Neuronal stem cell (in vitro differentiated cells): ENCODE data around the gene SRGAP3.

ENCODE experiments used
- DNase-seq: peaks from one replicate; pipeline ENCODE4 v3.0.0-alpha.2; 2013; ENCODE audit warnings: low spot score
- H2AFZ ChIP-seq: one replicate; pipeline ENCODE4 v1.6.1; 2013; ENCODE audit warnings: mild to moderate bottlenecking, low read length, inconsistent platforms
- H2AK5ac ChIP-seq: 2 replicates; pipeline ENCODE4 v1.6.1; 2013; ENCODE audit warnings: low read depth, mild to moderate bottlenecking, inconsistent platforms, low read length, moderate library complexity, mixed read lengths
- H2BK120ac ChIP-seq: 2 replicates; pipeline ENCODE4 v1.6.1; 2013; ENCODE audit warnings: low read depth, mild to moderate bottlenecking, inconsistent platforms, low read length, moderate library complexity, mixed read lengths
- H2BK12ac ChIP-seq: one replicate; pipeline ENCODE4 v1.6.1; 2013; ENCODE audit warnings: low read length, inconsistent platforms
- H2BK15ac ChIP-seq: 2 replicates; pipeline ENCODE4 v1.6.1; 2013; ENCODE audit warnings: mild to moderate bottlenecking, low read length, inconsistent platforms, mixed read lengths
- H2BK5ac ChIP-seq: one replicate; pipeline ENCODE4 v1.6.1; 2013; ENCODE audit warnings: inconsistent platforms, mild to moderate bottlenecking, low read length, moderate library complexity
- H3K14ac ChIP-seq: one replicate; pipeline ENCODE4 v1.6.1; 2013; ENCODE audit warnings: low read length, inconsistent platforms
- H3K18ac ChIP-seq: 2 replicates; pipeline ENCODE4 v1.6.1; 2013; ENCODE audit warnings: low read length, inconsistent platforms
- H3K23ac ChIP-seq: 2 replicates; pipeline ENCODE4 v1.6.1; 2013; ENCODE audit warnings: low read depth, mild to moderate bottlenecking, mixed read lengths, low read length, inconsistent platforms; ENCODE audit not compliant: poor library complexity
- H3K27ac ChIP-seq: replicated peaks from 3 replicates; pipeline ENCODE4 v1.5.1; 2013; ENCODE audit warnings: low read length, inconsistent platforms
- H3K27me3 ChIP-seq, 3 experiments: 2 replicates each; pipeline ENCODE4 v1.6.1; 2013; ENCODE audit warnings: low read length in 3 of 3, mild to moderate bottlenecking in 2 of 3, inconsistent platforms in 1 of 3, low read depth in 1 of 3, mixed read lengths in 1 of 3, moderate library complexity in 1 of 3; ENCODE audit not compliant: control insufficient read depth in 3 of 3, insufficient read depth in 3 of 3
- H3K36me3 ChIP-seq, 2 donors: replicated peaks in 1 of 2; 2 replicates each; pipeline ENCODE4 v1.6.1; 2013; ENCODE audit warnings: low read length in 2 of 2; ENCODE audit not compliant: control insufficient read depth in 2 of 2, insufficient read depth in 2 of 2
- H3K4ac ChIP-seq: 2 replicates; pipeline ENCODE4 v1.6.1; 2013; ENCODE audit warnings: inconsistent platforms, mild to moderate bottlenecking, low read length, moderate library complexity
- H3K4me1 ChIP-seq, 2 donors: 1 replicate in 1 of 2; 2 replicates in 1 of 2; pipeline ENCODE4 v1.6.1; 2013; ENCODE audit warnings: low read length in 2 of 2, low read depth in 1 of 2; ENCODE audit not compliant: control insufficient read depth in 2 of 2, insufficient read depth in 1 of 2
- H3K4me2 ChIP-seq: one replicate; pipeline ENCODE4 v1.6.1; 2013; ENCODE audit warnings: mild to moderate bottlenecking, low read length, inconsistent platforms; ENCODE audit not compliant: insufficient read depth, poor library complexity, severe bottlenecking
- H3K4me3 ChIP-seq, 2 donors: 2 replicates each; pipeline ENCODE4 v1.5.1; 2013; ENCODE audit warnings: low read length in 2 of 2, mild to moderate bottlenecking in 2 of 2, inconsistent platforms in 1 of 2, moderate library complexity in 1 of 2
- H3K79me1 ChIP-seq: one replicate; pipeline ENCODE4 v1.6.1; 2013; ENCODE audit warnings: low read depth, mild to moderate bottlenecking, inconsistent platforms, low read length, moderate library complexity
- H3K9ac ChIP-seq: one replicate; pipeline ENCODE4 v1.6.1; 2013; ENCODE audit warnings: mild to moderate bottlenecking, low read depth, low read length, inconsistent platforms; ENCODE audit not compliant: poor library complexity
- H3K9me3 ChIP-seq, 2 donors: replicated peaks in 1 of 2; 2 replicates each; pipeline versions ENCODE3 to v1.6.1; 2013; ENCODE audit warnings: low read length in 2 of 2, mild to moderate bottlenecking in 2 of 2, inconsistent platforms in 1 of 2, low read depth in 1 of 2, mixed read lengths in 1 of 2, moderate library complexity in 1 of 2; ENCODE audit not compliant: control insufficient read depth in 2 of 2, insufficient read depth in 1 of 2
- H4K8ac ChIP-seq: one replicate; pipeline ENCODE4 v1.6.1; 2013; ENCODE audit warnings: low read depth, mild to moderate bottlenecking, inconsistent platforms, low read length, moderate library complexity
- H4K91ac ChIP-seq: one replicate; pipeline ENCODE4 v1.6.1; 2013; ENCODE audit warnings: low read length, low read depth, mild to moderate bottlenecking, inconsistent platforms; ENCODE audit not compliant: poor library complexity
- WGBS, 2 donors: extraction: QIAGEN DNeasy Blood & Tissue Kit; methylation state at CpG; one replicate each; pipeline ENCODE4 v1.1.7; 2013; ENCODE audit warnings: missing lambda C conversion rate in 2 of 2, mixed read lengths in 1 of 2; ENCODE audit not compliant: insufficient read length in 2 of 2, insufficient replicate concordance in 1 of 2; ENCODE audit errors: extremely low coverage in 2 of 2; 5-methylcytosine and 5-hydroxymethylcytosine counted together

SRGAP3 gene

DNA sequence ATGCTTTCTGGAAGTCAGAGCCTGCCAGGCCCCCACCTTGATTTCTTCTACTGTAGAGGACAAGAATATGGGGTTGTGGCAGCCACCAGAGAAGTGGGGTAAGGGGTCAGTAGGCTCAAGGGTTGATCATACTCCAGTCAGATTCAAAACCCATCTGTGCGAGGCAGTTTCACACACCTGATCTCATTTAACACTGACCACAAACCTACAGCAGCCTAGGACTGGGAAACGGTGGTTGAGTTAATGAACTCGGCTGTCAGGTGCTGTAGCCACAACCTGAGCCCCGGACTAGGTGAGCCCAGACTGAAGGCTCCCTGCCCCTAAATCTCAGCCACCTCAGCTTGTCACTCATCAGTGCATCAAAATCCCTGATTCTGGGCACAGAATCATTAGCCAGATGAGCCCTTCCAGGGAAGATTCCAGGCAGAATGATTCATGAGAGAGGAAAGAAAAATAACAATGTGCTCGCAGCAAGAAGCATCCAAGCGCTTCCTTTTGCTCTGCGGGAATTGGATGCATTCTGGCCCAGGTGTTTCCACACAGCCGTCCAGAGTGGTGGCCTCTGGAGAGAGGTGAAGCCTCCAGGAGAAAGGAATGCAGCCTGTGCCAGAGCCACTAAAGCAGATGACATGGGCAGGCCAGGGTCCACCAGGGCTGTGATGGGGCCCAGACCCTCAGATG is 102.1 kb downstream of the SRGAP3 start:
- no peak overlapping the region for H2BK5ac ChIP-seq
- H4K91ac ChIP-seq = no peak overlapping the region
- no peak overlapping the region for H2BK120ac ChIP-seq
- H3K18ac ChIP-seq = no peak overlapping the region
- no CpG with 5 or more reads among the region's 8 CpGs for WGBS, 2 donors
- peaks cover 0 to 39% of the 10 kb centered on the region in 2 donors for H3K36me3 ChIP-seq
- no peaks in the 10 kb centered on the region for H3K27me3 ChIP-seq
- no peak overlapping the region for H3K9ac ChIP-seq
- no peak overlapping the region for H3K14ac ChIP-seq
- no peak overlapping the region for H2BK15ac ChIP-seq
- H3K27ac ChIP-seq = no peak overlapping the region
- H3K23ac ChIP-seq = no peak overlapping the region
- peaks cover 12 to 36% of the 10 kb centered on the region in 2 donors for H3K9me3 ChIP-seq
- H3K4me3 ChIP-seq = no peak overlapping the region
- H2AK5ac ChIP-seq = no peak overlapping the region
- peaks cover 4 to 5% of the 10 kb centered on the region in 2 donors for H3K4me1 ChIP-seq
- no peaks in the 10 kb centered on the region for H3K79me1 ChIP-seq
- no peak overlapping the region for H3K4me2 ChIP-seq
- no peak for DNase-seq
- H3K4ac ChIP-seq = no peak overlapping the region
- no peak overlapping the region for H2BK12ac ChIP-seq
- H4K8ac ChIP-seq = no peak overlapping the region
- no peak overlapping the region for H2AFZ ChIP-seq

DNA sequence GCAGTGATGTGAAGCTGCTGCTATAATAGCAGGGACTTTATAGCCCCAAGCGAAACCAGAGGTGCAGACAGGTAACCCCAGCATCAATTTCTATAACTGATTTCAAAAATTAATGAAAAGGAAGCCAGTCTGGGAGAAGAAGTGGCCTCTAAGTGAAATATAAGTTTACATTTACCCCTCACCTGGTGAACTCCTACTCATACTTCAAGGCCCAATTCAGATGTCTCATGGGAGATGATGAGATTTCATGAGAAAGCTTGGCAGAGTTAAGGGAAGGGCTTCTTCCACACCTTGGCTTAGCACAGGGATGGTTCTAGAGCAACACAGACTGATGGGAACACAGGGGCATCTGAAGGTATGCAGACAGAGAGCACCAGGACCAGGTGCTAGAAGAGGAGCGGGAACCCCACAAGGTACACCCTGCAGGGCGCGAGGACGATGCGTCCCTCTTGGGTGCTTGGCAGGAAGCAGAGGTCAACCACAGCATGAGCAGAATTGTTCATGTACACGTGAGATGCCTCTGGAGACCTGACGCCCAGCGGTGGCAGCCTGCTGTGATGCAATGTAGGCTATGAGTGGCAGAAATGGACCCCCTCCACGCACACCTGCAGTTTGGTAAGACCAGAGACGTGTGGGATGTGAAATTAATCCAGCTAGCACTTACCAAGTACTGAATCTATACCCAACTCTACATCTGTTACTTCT is 102.9 kb downstream of the SRGAP3 start:
- H3K27ac ChIP-seq = no peak overlapping the region
- no peak overlapping the region for H3K9ac ChIP-seq
- H3K4me2 ChIP-seq = no peak overlapping the region
- H3K4me3 ChIP-seq = no peak overlapping the region
- no peaks in the 10 kb centered on the region for H3K79me1 ChIP-seq
- H3K36me3 ChIP-seq = peaks cover 0 to 31% of the 10 kb centered on the region in 2 donors
- no peak overlapping the region for H3K14ac ChIP-seq
- H3K27me3 ChIP-seq = no peaks in the 10 kb centered on the region
- H3K9me3 ChIP-seq = peaks cover 8 to 28% of the 10 kb centered on the region in 2 donors
- no peak overlapping the region for H4K8ac ChIP-seq
- H2BK15ac ChIP-seq = no peak overlapping the region
- WGBS, 2 donors = no CpG with 5 or more reads among the region's 11 CpGs
- H2AK5ac ChIP-seq = no peak overlapping the region
- no peak overlapping the region for H2BK120ac ChIP-seq
- no peak overlapping the region for H3K23ac ChIP-seq
- no peak overlapping the region for H2BK12ac ChIP-seq
- no peak overlapping the region for H4K91ac ChIP-seq
- DNase-seq = no peak
- H3K4me1 ChIP-seq = peaks cover 4 to 5% of the 10 kb centered on the region in 2 donors
- H3K18ac ChIP-seq = no peak overlapping the region
- H3K4ac ChIP-seq = no peak overlapping the region
- no peak overlapping the region for H2BK5ac ChIP-seq
- no peak overlapping the region for H2AFZ ChIP-seq

DNA sequence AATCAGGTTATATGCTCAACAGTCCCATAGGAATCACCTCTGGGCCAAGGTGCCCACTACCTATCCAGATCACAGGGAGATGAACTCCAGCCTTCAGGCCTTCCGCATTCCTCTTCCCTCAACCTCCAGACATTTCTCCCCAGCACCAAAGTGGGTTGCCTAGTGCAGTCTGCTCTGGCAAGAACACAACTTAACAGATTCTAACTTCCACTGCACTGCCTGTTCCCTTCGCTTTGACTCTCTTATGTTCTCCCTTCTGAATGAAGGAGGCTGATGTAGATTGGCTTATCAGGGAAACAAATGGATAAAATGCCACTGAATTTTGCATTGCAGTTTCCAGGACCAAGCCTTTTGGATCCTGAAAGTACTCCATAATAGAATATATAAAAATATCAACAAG is 106.3 kb downstream of the SRGAP3 start:
- peaks cover 0 to 32% of the 10 kb centered on the region in 2 donors for H3K36me3 ChIP-seq
- no peak overlapping the region for H3K27ac ChIP-seq
- no peak overlapping the region for H3K4me3 ChIP-seq
- no peak for DNase-seq
- no peak overlapping the region for H4K8ac ChIP-seq
- H2BK12ac ChIP-seq = no peak overlapping the region
- H2BK5ac ChIP-seq = no peak overlapping the region
- no peak overlapping the region for H4K91ac ChIP-seq
- peaks cover 5 to 27% of the 10 kb centered on the region in 2 donors for H3K9me3 ChIP-seq
- WGBS, 2 donors = no CpG with 5 or more reads among the region's 2 CpGs
- no peak overlapping the region for H3K14ac ChIP-seq
- no peak overlapping the region for H3K9ac ChIP-seq
- H2BK120ac ChIP-seq = no peak overlapping the region
- H3K4me1 ChIP-seq = peaks cover 4 to 5% of the 10 kb centered on the region in 2 donors
- no peak overlapping the region for H3K4ac ChIP-seq
- H3K18ac ChIP-seq = no peak overlapping the region
- no peak overlapping the region for H3K23ac ChIP-seq
- no peak overlapping the region for H3K4me2 ChIP-seq
- no peaks in the 10 kb centered on the region for H3K27me3 ChIP-seq
- H3K79me1 ChIP-seq = no peaks in the 10 kb centered on the region
- no peak overlapping the region for H2BK15ac ChIP-seq
- H2AFZ ChIP-seq = no peak overlapping the region
- no peak overlapping the region for H2AK5ac ChIP-seq

DNA sequence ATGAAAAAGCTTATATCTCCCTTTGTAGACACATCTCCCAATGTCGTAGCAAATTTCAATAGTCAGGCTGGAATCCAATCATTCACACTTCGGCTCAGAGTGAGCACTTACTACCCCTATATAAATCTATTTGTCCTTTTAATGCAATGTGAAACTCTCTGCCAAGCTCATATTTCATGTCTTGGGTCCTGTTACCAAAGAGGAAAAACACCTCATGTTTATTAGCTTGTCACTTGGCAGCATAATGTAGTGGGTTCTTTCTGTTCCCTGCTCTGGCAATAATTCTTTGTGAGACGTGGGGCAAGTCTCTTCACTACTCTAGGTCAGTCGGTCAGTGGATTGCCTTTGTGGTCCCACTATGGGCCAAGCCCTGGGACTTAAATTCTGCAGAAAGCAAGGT is 107.1 kb downstream of the SRGAP3 start:
- Histone ChIP-seq H3K9ac (no peak overlapping the region), H2AFZ (no peak overlapping the region), H3K27ac (no peak overlapping the region), H3K14ac (no peak overlapping the region), H2AK5ac (no peak overlapping the region), H2BK12ac (no peak overlapping the region), H3K27me3 (no peaks in the 10 kb centered on the region), H3K9me3 (peaks cover 5 to 27% of the 10 kb centered on the region in 2 donors), H3K79me1 (no peaks in the 10 kb centered on the region), H2BK5ac (no peak overlapping the region), H3K18ac (no peak overlapping the region), H3K4me1 (peaks cover 3 to 7% of the 10 kb centered on the region in 2 donors), H3K4me3 (no peak overlapping the region), H3K4ac (no peak overlapping the region), H3K36me3 (peaks cover 0 to 32% of the 10 kb centered on the region in 2 donors), H2BK120ac (no peak overlapping the region), H4K8ac (no peak overlapping the region), H3K23ac (no peak overlapping the region), H4K91ac (no peak overlapping the region), H3K4me2 (no peak overlapping the region), H2BK15ac (no peak overlapping the region)
- WGBS, 2 donors = no CpG with 5 or more reads among the region's 4 CpGs
- no peak for DNase-seq
